GM23338 (cell line): ENCODE measurements around the gene TTC23.

Experiments used
- EZH2 ChIP-seq: fragments of 200-600 bp; sonication (generic); IDR thresholded peaks from one replicate; pipeline ENCODE4 v1.8.0; 2017; ENCODE audit warnings: antibody characterized with exemption, mild to moderate bottlenecking, low read depth; ENCODE audit not compliant: unreplicated experiment
- EZH2phosphoT487 ChIP-seq: fragments of 200-600 bp; sonication (generic); IDR thresholded peaks from one replicate; pipeline ENCODE4 v1.8.1; 2018; ENCODE audit warnings: antibody characterized with exemption; ENCODE audit not compliant: unreplicated experiment
- POLR2AphosphoS5 ChIP-seq: IDR thresholded peaks from 2 replicates; pipeline ENCODE4 v1.6.1; 2016; ENCODE audit warnings: antibody characterized with exemption, low read depth
- TF ChIP-seq, protein P1 (sequence below), 2 experiments: fragments of 200-600 bp in 1 of 2; sonication (generic) in 1 of 2; conservative IDR thresholded peaks; 2 replicates each; pipeline versions ENCODE4 v1.5.1 to v1.6.1; 2016 to 2017; ENCODE audit warnings: antibody characterized with exemption in 2 of 2, low read depth in 2 of 2, mild to moderate bottlenecking in 2 of 2, moderate library complexity in 1 of 2

DNA sequence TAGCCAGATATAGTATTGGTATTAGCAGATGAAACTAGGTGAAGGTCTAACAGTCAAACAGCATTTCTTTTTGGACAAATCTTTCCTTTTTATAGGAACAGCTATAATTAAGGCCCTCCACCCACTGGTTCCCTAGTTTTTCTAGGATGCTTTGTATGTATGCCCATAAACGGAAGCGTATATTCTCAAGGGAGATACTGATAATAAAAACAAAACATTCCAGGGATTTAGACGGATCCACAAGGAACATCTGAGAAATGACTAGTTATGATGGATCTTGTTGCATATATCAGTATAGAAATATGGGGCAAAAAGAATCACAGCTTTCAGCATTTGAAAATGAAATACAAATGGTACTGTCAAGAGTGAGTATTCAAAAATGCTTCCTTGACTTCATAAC lies 24.4 kb upstream of the TTC23 start:
- TF ChIP-seq, protein P1, sequence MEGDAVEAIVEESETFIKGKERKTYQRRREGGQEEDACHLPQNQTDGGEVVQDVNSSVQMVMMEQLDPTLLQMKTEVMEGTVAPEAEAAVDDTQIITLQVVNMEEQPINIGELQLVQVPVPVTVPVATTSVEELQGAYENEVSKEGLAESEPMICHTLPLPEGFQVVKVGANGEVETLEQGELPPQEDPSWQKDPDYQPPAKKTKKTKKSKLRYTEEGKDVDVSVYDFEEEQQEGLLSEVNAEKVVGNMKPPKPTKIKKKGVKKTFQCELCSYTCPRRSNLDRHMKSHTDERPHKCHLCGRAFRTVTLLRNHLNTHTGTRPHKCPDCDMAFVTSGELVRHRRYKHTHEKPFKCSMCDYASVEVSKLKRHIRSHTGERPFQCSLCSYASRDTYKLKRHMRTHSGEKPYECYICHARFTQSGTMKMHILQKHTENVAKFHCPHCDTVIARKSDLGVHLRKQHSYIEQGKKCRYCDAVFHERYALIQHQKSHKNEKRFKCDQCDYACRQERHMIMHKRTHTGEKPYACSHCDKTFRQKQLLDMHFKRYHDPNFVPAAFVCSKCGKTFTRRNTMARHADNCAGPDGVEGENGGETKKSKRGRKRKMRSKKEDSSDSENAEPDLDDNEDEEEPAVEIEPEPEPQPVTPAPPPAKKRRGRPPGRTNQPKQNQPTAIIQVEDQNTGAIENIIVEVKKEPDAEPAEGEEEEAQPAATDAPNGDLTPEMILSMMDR (conservative IDR thresholded peaks at IDR 0.05; ENCODE audit: low read depth in 2 of 2): no peak
- TF ChIP-seq EZH2 (no peak), POLR2AphosphoS5 (no peak), EZH2phosphoT487 (no peak)
